HG02798 (cell line): ENCODE results near the gene TPM4.

Experiments
- ATAC-seq: cut with Tn5 transposase; IDR thresholded peaks from one replicate; pipeline ENCODE4 v1.9.1; 2021; ENCODE audit warnings: mild to moderate bottlenecking; ENCODE audit not compliant: unreplicated experiment, poor library complexity

The TPM4 gene

GRCh38 chr19:16041299-16041990 is 34.9 kb upstream of the TPM4 start:
- no peak for ATAC-seq

- ATAC-seq = no peak
Measured at GRCh38 chr19:16041991-16042386, 34.3 kb upstream of the TPM4 start.

GRCh38 chr19:16042533-16043085 is 33.7 kb upstream of the TPM4 start:
- no peak for ATAC-seq

- no peak for ATAC-seq
Measured at GRCh38 chr19:16043156-16043757, 33.0 kb upstream of the TPM4 start.

- no peak for ATAC-seq
Measured at GRCh38 chr19:16044746-16045145, 31.5 kb upstream of the TPM4 start.

- ATAC-seq = no peak
Measured at GRCh38 chr19:16045171-16045570, 31.1 kb upstream of the TPM4 start.

- ATAC-seq = no peak
Measured at GRCh38 chr19:16045893-16046292, 30.4 kb upstream of the TPM4 start.

GRCh38 chr19:16048583-16048982 is 27.7 kb upstream of the TPM4 start:
- no peak for ATAC-seq

GRCh38 chr19:16051254-16052025 is 24.9 kb upstream of the TPM4 start:
- ATAC-seq = no peak

GRCh38 chr19:16052353-16052752 is 23.9 kb upstream of the TPM4 start:
- ATAC-seq = no peak

GRCh38 chr19:16057062-16057461 is 19.2 kb upstream of the TPM4 start:
- ATAC-seq = no peak

GRCh38 chr19:16060294-16060693 is 16.0 kb upstream of the TPM4 start:
- ATAC-seq = no peak

GRCh38 chr19:16061943-16062342 is 14.4 kb upstream of the TPM4 start:
- no peak for ATAC-seq

GRCh38 chr19:16062789-16063188 is 13.5 kb upstream of the TPM4 start:
- no peak for ATAC-seq

GRCh38 chr19:16064209-16064889 is 11.9 kb upstream of the TPM4 start:
- ATAC-seq = no peak

GRCh38 chr19:16066611-16067104 is 9.6 kb upstream of the TPM4 start:
- no peak for ATAC-seq

GRCh38 chr19:16067205-16067938 is 8.9 kb upstream of the TPM4 start:
- no peak for ATAC-seq

- ATAC-seq = no peak
Measured at GRCh38 chr19:16068696-16069259, 7.5 kb upstream of the TPM4 start.

GRCh38 chr19:16069813-16070365 is 6.4 kb upstream of the TPM4 start:
- ATAC-seq = no peak
